K562 (cell line): ENCODE results near the gene APBB2. TPM values are rescaled to one million over a fixed set of nuclear protein-coding genes. Genes with fewer than 3 reads are reported as not detected.

ENCODE experiments used
- ATAC-seq: fragments of 200-7000 bp; cut with Tn5 transposase; 3 replicates; pipeline ENCODE4 v1.9.1; 2020; ENCODE audit warnings: moderate library complexity
- BruUV-seq: library from RNA; stranded (reverse); fragments of 400-500 nt; replicated peaks from 2 replicates; lab custom pipeline; 2021; lab: Mats Ljungman, UMichigan
- CTCF ChIA-PET: fragments of 300-600 bp; formaldehyde crosslinking; extraction: SDS; loops from one replicate; lab custom pipeline; 2021; ENCODE audit warnings: low intra/inter-chr PET ratio; lab: Yijun Ruan, JAX
- POLR2A ChIA-PET: fragments of 300-600, 350-650 bp; sonication (Branson Sonifier 250); formaldehyde crosslinking; extraction: SDS; loops from one replicate; lab custom pipeline; 2021; ENCODE audit warnings: antibody characterized with exemption, inconsistent platforms; lab: Yijun Ruan, JAX
- DNase-seq, 4 experiments: peaks; one replicate each; pipeline versions ENCODE4 v3.0.0 to v3.0.0-alpha.2; 2011 to 2018; ENCODE audit warnings: low spot score in 3 of 4, mixed read lengths in 3 of 4; ENCODE audit errors: extremely low read depth in 1 of 4
- FAIRE-seq: peaks from 2 replicates; lab custom pipeline; 2011; peaks lifted over from hg19 to GRCh38; lab: Jason Lieb, UNC
- H2AFZ ChIP-seq: 2 replicates; pipeline ENCODE4 v1.6.0; 2011; ENCODE audit warnings: low read depth, low read length, control low read depth, inconsistent platforms
- H3K27ac ChIP-seq: fragments of 200-600 bp; 3 replicates; pipeline ENCODE4 v1.8.0; 2011; ENCODE audit warnings: low read depth, mild to moderate bottlenecking, control low read depth, inconsistent platforms, low read length, moderate library complexity, mixed read lengths; ENCODE audit errors: extremely low read depth
- H3K27me3 ChIP-seq, 2 experiments: fragments of 300-600 bp in 1 of 2; 2 replicates in 1 of 2; 3 replicates in 1 of 2; pipeline versions ENCODE4 v1.6.0 to v1.8.0; 2011; ENCODE audit warnings: inconsistent platforms in 2 of 2, low read length in 2 of 2, mild to moderate bottlenecking in 1 of 2, mixed read lengths in 1 of 2, moderate library complexity in 1 of 2; ENCODE audit not compliant: control insufficient read depth in 2 of 2, insufficient read depth in 2 of 2
- H3K36me3 ChIP-seq: fragments of 300-600 bp; 3 replicates; pipeline ENCODE4 v1.8.0; 2011; ENCODE audit warnings: mild to moderate bottlenecking, low read length, inconsistent platforms; ENCODE audit not compliant: control insufficient read depth, insufficient read depth
- H3K4me1 ChIP-seq, 2 experiments: fragments of 200-600 bp in 1 of 2; replicated peaks in 1 of 2; 2 replicates in 1 of 2; 3 replicates in 1 of 2; pipeline versions ENCODE4 v1.5.1 to v1.8.0; 2011; ENCODE audit warnings: inconsistent platforms in 2 of 2, low read length in 2 of 2, mild to moderate bottlenecking in 1 of 2, mixed read lengths in 1 of 2, moderate library complexity in 1 of 2; ENCODE audit not compliant: control insufficient read depth in 2 of 2, insufficient read depth in 2 of 2
- H3K4me2 ChIP-seq: 2 replicates; pipeline ENCODE4 v1.6.1; 2011; ENCODE audit warnings: low read length, control low read depth, inconsistent platforms, mixed read lengths; ENCODE audit not compliant: insufficient read depth
- H3K4me3 ChIP-seq: fragments of 200-600 bp; sonication (generic), shearing (Covaris generic); 2 replicates; pipeline ENCODE4 v1.5.1; 2016; ENCODE audit warnings: control low read depth, inconsistent platforms
- H3K79me2 ChIP-seq: fragments of 200-600 bp; 3 replicates; pipeline ENCODE4 v1.8.0; 2011; ENCODE audit warnings: low read length, inconsistent platforms; ENCODE audit not compliant: control insufficient read depth, insufficient read depth
- H3K9ac ChIP-seq, 2 experiments: 2 replicates each; pipeline versions ENCODE4 v1.6.0 to v1.6.1; 2011; ENCODE audit warnings: low read depth in 2 of 2, low read length in 2 of 2, control low read depth in 1 of 2, inconsistent platforms in 1 of 2, mild to moderate bottlenecking in 1 of 2, mixed read lengths in 1 of 2; ENCODE audit not compliant: insufficient read depth in 1 of 2
- H3K9me1 ChIP-seq: one replicate; pipeline ENCODE4 v1.6.0; 2011; ENCODE audit warnings: inconsistent platforms, mild to moderate bottlenecking, low read length, moderate library complexity; ENCODE audit not compliant: control insufficient read depth, insufficient read depth
- H3K9me3 ChIP-seq: replicated peaks from 2 replicates; pipeline ENCODE4 v1.5.1; 2011; ENCODE audit warnings: low read depth, low read length, inconsistent platforms; ENCODE audit not compliant: control insufficient read depth, insufficient read depth
- H4K20me1 ChIP-seq: replicated peaks from 2 replicates; pipeline ENCODE4 v1.6.1; 2011; ENCODE audit warnings: low read length, inconsistent platforms, mixed read lengths; ENCODE audit not compliant: control insufficient read depth, insufficient read depth
- PML ChIP-seq: IDR thresholded peaks from 2 replicates; pipeline ENCODE4 v1.6.1; 2012; ENCODE audit warnings: low read length, inconsistent platforms
- SMAD1 ChIP-seq: fragments of 150-350 bp; IDR thresholded peaks from 2 replicates; pipeline ENCODE4 v1.6.1; 2014; ENCODE audit warnings: low read length, low read depth; ENCODE audit not compliant: partially characterized antibody
- TAF7 ChIP-seq: fragments of 450-650 bp; IDR thresholded peaks from 2 replicates; pipeline ENCODE4 v1.6.1; 2016; ENCODE audit warnings: missing genetic modification characterization, missing compliant biosample characterization
- TCFL5 ChIP-seq: fragments of 250-450 bp; sonication (Bioruptor Pico); conservative IDR thresholded peaks from 2 replicates; pipeline ENCODE4 v1.6.1; 2021; ENCODE audit warnings: mild to moderate bottlenecking, moderate library complexity, matching md5 sums
- ZNF23 ChIP-seq: fragments of 250-450 bp; sonication (Bioruptor Pico); IDR thresholded peaks from 2 replicates; pipeline ENCODE4 v1.4.0; 2020; ENCODE audit warnings: mild to moderate bottlenecking
- whole genome bisulfite sequencing: fragments of 100-300 bp; shearing (Covaris generic); methylation state at CpG from one replicate; pipeline ENCODE4 v1.1.6; 2016; ENCODE audit warnings: low coverage, mixed read lengths; ENCODE audit not compliant: insufficient coverage; ENCODE audit errors: missing lambda C conversion rate; 5-methylcytosine and 5-hydroxymethylcytosine counted together
- in situ Hi-C: fragments of 300-500 bp; cut with MboI; formaldehyde crosslinking; loops from 4 replicates; pipeline ENCODE4 v1.15.0; 2018; ENCODE audit warnings: inconsistent platforms, mixed read lengths
- intact Hi-C: fragments of 100-400 bp; cut with micrococcal nuclease; formaldehyde crosslinking; loops from 2 replicates; pipeline ENCODE4 v1.14.2; 2022
- polyA plus RNA-seq, 8 experiments: library from polyadenylated mRNA; depleted of rRNA in 4 of 8; stranded (reverse) in 5 of 8; unstranded in 3 of 8; fragments of >200 nt; fragmentation: Nextera tagmentation in 2 of 8; fragmentation: Illumina TruSeq in 1 of 8; extraction: Ambion mirVana in 2 of 8; extraction: Trizol in 1 of 8; gene quantifications; 2 replicates each; pipeline versions ENCODE4 v1.2.1 to v1.2.3, GENCODE V29; 2011 to 2014; ENCODE audit warnings: inconsistent platforms in 1 of 8, missing spikeins in 1 of 8
- total RNA-seq, 7 experiments: library from RNA; depleted of rRNA in 6 of 7; stranded (reverse); fragments of >200 nt in 6 of 7; fragmentation: Illumina TruSeq in 2 of 7; extraction: Trizol in 2 of 7; gene quantifications; 2 replicates each; pipeline versions ENCODE4 v1.2.1 to v1.2.3, GENCODE V29; 2011 to 2021; ENCODE audit warnings: low replicate concordance in 1 of 7
- TF ChIP-seq, protein P1 (sequence below): IDR thresholded peaks from 2 replicates; pipeline ENCODE4 v1.6.1; 2014; ENCODE audit warnings: antibody characterized with exemption
- TF ChIP-seq, protein P2 (sequence below): fragments of 450-650 bp; formaldehyde crosslinking; IDR thresholded peaks from 2 replicates; pipeline ENCODE4 v1.4.0; 2020; ENCODE audit warnings: mild to moderate bottlenecking, moderate library complexity

Gene APBB2
- total and polyA plus RNA-seq, 9 of the 15 experiments (the other 6 are each of a cell fraction or from before 2014, with no cell fraction given), result 0.08 to 2.1 (median 1.4) TPM

DNA sequence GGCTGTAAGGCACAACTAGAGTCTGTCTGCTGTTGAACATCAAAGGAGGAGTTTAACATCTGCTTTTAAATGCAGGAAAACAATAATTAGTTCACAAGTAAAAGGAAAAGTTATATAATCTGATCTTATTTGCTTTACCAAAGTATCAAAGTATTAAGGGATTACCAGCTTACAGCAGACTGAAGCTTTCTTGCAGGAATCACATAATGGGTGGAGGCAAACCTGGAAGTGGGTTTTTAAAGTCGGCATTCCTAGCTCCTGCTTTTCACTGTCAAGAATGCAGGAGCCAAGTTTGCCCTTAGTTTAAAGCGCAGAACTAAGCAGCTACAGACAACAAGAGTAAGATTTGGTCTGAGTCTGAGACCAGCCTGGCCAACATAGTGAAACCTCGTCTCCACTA lies 122.2 kb downstream of the APBB2 start:
- no peak overlapping the region for H3K4me3 ChIP-seq
- H3K4me2 ChIP-seq, result no peak overlapping the region
- H3K9ac ChIP-seq, result no peak overlapping the region
- POLR2A ChIA-PET, result no interaction called here
- H3K36me3 ChIP-seq, result no peaks in the 10 kb centered on the region
- H3K27me3 ChIP-seq, result no peaks in the 10 kb centered on the region
- DNase-seq, result no peak
- intact Hi-C loops (no loop called here), in situ Hi-C loops (no loop called here)
- WGBS, result 0% methylated on average over 3 of the region's 3 CpGs
- FAIRE-seq, result no peak
- no peaks in the 10 kb centered on the region for H3K4me1 ChIP-seq
- no peaks in the 10 kb centered on the region for H4K20me1 ChIP-seq
- no peaks in the 10 kb centered on the region for H3K79me2 ChIP-seq
- H3K27ac ChIP-seq, result no peak overlapping the region
- no peaks in the 10 kb centered on the region for H3K9me1 ChIP-seq
- no peak for ATAC-seq
- H3K9me3 ChIP-seq, result no peaks in the 10 kb centered on the region
- BruUV-seq, result no TSS peak
- H2AFZ ChIP-seq, result no peak overlapping the region
- CTCF ChIA-PET, result no interaction called here
- no peak for TF ChIP-seq TAF7
- TF ChIP-seq, protein P1, sequence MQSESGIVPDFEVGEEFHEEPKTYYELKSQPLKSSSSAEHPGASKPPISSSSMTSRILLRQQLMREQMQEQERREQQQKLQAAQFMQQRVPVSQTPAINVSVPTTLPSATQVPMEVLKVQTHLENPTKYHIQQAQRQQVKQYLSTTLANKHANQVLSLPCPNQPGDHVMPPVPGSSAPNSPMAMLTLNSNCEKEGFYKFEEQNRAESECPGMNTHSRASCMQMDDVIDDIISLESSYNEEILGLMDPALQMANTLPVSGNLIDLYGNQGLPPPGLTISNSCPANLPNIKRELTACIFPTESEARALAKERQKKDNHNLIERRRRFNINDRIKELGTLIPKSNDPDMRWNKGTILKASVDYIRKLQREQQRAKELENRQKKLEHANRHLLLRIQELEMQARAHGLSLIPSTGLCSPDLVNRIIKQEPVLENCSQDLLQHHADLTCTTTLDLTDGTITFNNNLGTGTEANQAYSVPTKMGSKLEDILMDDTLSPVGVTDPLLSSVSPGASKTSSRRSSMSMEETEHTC, result no peak
- TF ChIP-seq, protein P2, sequence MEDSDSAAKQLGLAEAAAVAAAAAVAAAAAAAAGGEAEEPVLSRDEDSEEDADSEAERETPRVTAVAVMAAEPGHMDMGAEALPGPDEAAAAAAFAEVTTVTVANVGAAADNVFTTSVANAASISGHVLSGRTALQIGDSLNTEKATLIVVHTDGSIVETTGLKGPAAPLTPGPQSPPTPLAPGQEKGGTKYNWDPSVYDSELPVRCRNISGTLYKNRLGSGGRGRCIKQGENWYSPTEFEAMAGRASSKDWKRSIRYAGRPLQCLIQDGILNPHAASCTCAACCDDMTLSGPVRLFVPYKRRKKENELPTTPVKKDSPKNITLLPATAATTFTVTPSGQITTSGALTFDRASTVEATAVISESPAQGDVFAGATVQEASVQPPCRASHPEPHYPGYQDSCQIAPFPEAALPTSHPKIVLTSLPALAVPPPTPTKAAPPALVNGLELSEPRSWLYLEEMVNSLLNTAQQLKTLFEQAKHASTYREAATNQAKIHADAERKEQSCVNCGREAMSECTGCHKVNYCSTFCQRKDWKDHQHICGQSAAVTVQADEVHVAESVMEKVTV (CRISPR knock-in tag), result no peak
- no peak for TF ChIP-seq PML
- no peak for TF ChIP-seq TCFL5
- TF ChIP-seq SMAD1, result no peak
- TF ChIP-seq ZNF23 (CRISPR knock-in tag), result no peak
